Lung (tissue), 12 donors: Measurements from ENCODE around the gene UBAP2. TPM values are rescaled to one million over a fixed set of nuclear protein-coding genes. Genes with fewer than 3 reads are reported as not detected.

Experiments used
- ATAC-seq: fragments of 200-7000 bp; cut with Tn5 transposase; one replicate; pipeline ENCODE4 v1.9.1; 2020; ENCODE audit warnings: moderate number of reproducible peaks; ENCODE audit not compliant: insufficient read depth, low FRiP score
- DNase-seq, 3 donors: peaks; one replicate each; pipeline ENCODE4 v3.0.0-alpha.2; 2013 to 2017
- H3K27ac ChIP-seq, 2 donors: one replicate each; pipeline ENCODE4 v1.5.1; 2013; ENCODE audit warnings: mild to moderate bottlenecking in 2 of 2, moderate library complexity in 2 of 2, control low read depth in 1 of 2, inconsistent platforms in 1 of 2, low read depth in 1 of 2, low read length in 1 of 2
- H3K27me3 ChIP-seq, 3 donors: one replicate each; pipeline ENCODE4 v1.5.1; 2013; ENCODE audit warnings: low read length in 2 of 3; ENCODE audit not compliant: control insufficient read depth in 3 of 3, insufficient read depth in 3 of 3
- H3K36me3 ChIP-seq, 4 donors: one replicate each; pipeline ENCODE4 v1.5.1; 2013; ENCODE audit warnings: low read length in 4 of 4, mild to moderate bottlenecking in 1 of 4, moderate library complexity in 1 of 4; ENCODE audit not compliant: control insufficient read depth in 4 of 4, insufficient read depth in 4 of 4
- H3K4me1 ChIP-seq, 5 donors: one replicate each; pipeline ENCODE4 v1.5.1; 2013; ENCODE audit warnings: low read length in 5 of 5, mild to moderate bottlenecking in 2 of 5, moderate library complexity in 1 of 5; ENCODE audit not compliant: control insufficient read depth in 5 of 5, insufficient read depth in 5 of 5
- H3K4me3 ChIP-seq: one replicate; pipeline ENCODE4 v1.5.1; 2013; ENCODE audit warnings: mild to moderate bottlenecking, control low read depth, moderate library complexity
- H3K9ac ChIP-seq, 2 donors: one replicate each; pipeline ENCODE4 v1.5.1; 2013; ENCODE audit warnings: low read length in 2 of 2, control low read depth in 1 of 2; ENCODE audit not compliant: insufficient read depth in 1 of 2
- H3K9me3 ChIP-seq, 4 donors: one replicate each; pipeline ENCODE4 v1.5.1; 2013; ENCODE audit warnings: low read length in 3 of 4, mild to moderate bottlenecking in 1 of 4, moderate library complexity in 1 of 4; ENCODE audit not compliant: control insufficient read depth in 4 of 4, insufficient read depth in 3 of 4
- WGBS, 2 donors: extraction: QIAGEN DNeasy Blood & Tissue Kit; methylation state at CpG; one replicate each; pipeline ENCODE4 v1.1.7; 2013; 5-methylcytosine and 5-hydroxymethylcytosine counted together
- polyA plus RNA-seq, 2 donors: library from polyadenylated mRNA; stranded (reverse); fragments of 200-250 nt; gene quantifications; one replicate each; pipeline ENCODE4 v1.2.1, GENCODE V29; 2013
- total RNA-seq, 2 donors: library from RNA; depleted of rRNA in 1 of 2; stranded (reverse); fragments of >200 nt in 1 of 2; gene quantifications; one replicate each; pipeline ENCODE4 v1.2.1, GENCODE V29; 2014 to 2021
- TF ChIP-seq, protein P1 (sequence below): IDR thresholded peaks from 2 replicates; pipeline ENCODE4 v1.5.1; 2012; ENCODE audit warnings: mild to moderate bottlenecking; ENCODE audit errors: control extremely low read depth, extremely low read depth
- donor health status: control.
- donor health status: control.
- donor health status: Bipolar disorder and iron deficiency.
- donor health status: healthy.
- donor health status: DM: yes; HTN: yes; CAD: no.

UBAP2 gene
- total and polyA plus RNA-seq, 4 donors, result 12.6 to 45.4 (median 21.3) TPM

DNA sequence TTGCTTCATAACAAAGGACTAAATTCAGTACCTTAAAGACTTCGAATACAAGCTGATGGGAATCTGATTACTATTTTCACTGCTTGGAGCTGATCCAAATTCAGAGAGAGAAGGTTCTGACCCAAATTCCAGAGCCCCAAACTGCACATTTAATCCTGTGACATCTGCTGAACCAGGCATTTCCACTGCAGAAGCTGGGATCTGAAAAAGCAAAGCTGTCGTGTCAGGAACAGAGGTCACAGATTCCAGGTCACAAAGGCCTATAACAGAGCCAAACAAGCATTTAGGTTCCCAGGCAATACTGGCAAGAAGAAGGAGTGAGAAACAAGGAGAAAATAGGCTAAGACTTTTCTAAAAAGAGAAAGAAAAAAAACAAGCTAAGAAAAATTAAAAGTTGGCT lies 105.3 kb downstream of the UBAP2 start:
- peaks cover 17 to 34% (median 26%) of the 10 kb centered on the region in 4 donors for H3K36me3 ChIP-seq
- no peaks in the 10 kb centered on the region for H3K27me3 ChIP-seq
- DNase-seq (peak in 1 of 3 donors; percentile 29), ATAC-seq (no peak)
- H3K4me3 ChIP-seq, result no peak overlapping the region
- peaks cover 0 to 7% (median 0%) of the 10 kb centered on the region in 5 donors for H3K4me1 ChIP-seq
- WGBS, 2 donors, result 79 to 87% methylated on average over 2 of the region's 2 CpGs
- no peaks in the 10 kb centered on the region for H3K9me3 ChIP-seq
- H3K27ac ChIP-seq, result no peak overlapping the region
- no peak overlapping the region for H3K9ac ChIP-seq
- TF ChIP-seq, protein P1, sequence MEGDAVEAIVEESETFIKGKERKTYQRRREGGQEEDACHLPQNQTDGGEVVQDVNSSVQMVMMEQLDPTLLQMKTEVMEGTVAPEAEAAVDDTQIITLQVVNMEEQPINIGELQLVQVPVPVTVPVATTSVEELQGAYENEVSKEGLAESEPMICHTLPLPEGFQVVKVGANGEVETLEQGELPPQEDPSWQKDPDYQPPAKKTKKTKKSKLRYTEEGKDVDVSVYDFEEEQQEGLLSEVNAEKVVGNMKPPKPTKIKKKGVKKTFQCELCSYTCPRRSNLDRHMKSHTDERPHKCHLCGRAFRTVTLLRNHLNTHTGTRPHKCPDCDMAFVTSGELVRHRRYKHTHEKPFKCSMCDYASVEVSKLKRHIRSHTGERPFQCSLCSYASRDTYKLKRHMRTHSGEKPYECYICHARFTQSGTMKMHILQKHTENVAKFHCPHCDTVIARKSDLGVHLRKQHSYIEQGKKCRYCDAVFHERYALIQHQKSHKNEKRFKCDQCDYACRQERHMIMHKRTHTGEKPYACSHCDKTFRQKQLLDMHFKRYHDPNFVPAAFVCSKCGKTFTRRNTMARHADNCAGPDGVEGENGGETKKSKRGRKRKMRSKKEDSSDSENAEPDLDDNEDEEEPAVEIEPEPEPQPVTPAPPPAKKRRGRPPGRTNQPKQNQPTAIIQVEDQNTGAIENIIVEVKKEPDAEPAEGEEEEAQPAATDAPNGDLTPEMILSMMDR, result no peak

DNA sequence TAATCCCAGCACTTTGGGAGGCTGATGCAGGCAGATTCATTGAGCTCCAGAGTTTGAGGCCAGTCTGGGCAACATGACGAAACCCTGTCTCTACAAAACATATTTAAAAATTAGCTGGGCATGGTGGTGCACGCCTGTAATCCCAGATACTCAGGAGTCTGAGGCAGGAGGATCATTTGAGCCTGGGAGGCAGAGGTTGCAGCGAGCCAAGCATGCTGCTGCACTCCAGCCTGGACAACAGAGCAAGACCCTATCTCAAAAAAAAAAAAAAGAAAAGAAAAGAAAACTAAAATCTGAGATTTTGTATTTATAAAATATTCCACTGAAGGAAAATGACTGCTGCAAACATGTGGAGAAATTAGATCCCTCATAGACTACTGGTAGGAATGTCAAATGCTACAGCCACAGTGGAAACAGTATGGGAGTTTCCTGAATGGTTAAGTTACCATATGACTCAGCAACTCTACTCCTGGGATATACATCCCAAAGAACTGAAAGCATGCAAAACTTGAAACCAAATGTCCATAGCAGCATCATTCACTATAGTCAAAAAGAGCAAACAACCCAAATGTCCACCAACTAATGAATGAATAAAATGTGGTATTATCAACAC lies 106.1 kb downstream of the UBAP2 start:
- Histone ChIP-seq H3K4me3 (no peak overlapping the region), H3K4me1 (peaks cover 0 to 7% (median 0%) of the 10 kb centered on the region in 5 donors), H3K27ac (no peak overlapping the region), H3K27me3 (no peaks in the 10 kb centered on the region), H3K36me3 (peaks cover 16 to 33% (median 31%) of the 10 kb centered on the region in 4 donors), H3K9ac (no peak overlapping the region), H3K9me3 (no peaks in the 10 kb centered on the region)
- no peak for ATAC-seq
- 99% methylated on average over 3 of the region's 3 CpGs for WGBS, 2 donors
- TF ChIP-seq, protein P1, result no peak
- DNase-seq, result no peak

DNA sequence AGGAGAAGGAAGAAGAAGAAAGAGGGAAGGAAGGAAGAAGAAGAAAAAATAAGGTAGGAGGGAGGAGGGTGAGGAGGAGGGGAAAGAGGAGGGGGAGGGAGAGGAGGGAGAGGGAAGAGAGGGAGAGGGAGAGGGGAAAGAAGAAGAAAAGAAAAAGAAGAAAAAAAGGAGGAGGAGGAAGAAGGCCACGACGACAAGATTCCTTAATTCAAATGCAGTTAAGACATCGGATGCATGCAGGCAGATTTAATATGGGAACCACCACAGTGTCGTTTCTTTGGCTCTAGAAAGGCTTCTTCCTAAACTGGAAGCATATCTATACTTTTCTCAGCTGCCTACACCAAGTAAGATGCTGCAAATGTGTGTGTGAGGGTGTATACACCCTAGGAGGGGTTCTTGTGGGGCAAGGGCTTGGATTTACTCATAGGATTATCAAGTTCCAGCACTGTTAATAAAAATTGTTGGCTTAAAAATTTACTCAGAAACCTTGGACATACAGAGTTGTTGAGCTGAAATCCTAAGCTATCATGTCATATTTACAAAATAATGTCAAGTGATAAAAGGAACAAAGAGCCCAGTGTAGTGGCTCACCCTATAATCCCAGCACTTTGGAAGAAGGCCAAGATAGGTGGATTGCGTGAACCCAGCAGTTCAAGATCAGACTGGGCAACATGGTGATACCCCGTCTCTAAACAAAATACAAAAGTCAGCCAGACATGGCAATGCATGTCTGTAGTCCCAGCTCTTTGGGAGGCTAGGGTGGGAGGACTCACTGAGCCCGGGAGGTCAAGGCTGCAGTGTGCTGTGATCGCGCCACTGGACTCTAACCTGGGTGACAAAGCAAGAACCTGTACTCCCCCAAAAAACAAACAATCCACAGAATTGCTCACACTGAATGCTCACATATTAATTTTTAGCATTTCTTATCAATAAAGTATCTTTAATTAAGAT lies 108.5 kb downstream of the UBAP2 start:
- Histone ChIP-seq H3K36me3 (peaks cover 21 to 46% (median 33%) of the 10 kb centered on the region in 4 donors), H3K9me3 (no peaks in the 10 kb centered on the region), H3K4me1 (peaks cover 0 to 1% (median 0%) of the 10 kb centered on the region in 5 donors), H3K4me3 (no peak overlapping the region), H3K27me3 (no peaks in the 10 kb centered on the region), H3K9ac (no peak overlapping the region), H3K27ac (no peak overlapping the region)
- 77 to 88% methylated on average over 9 of the region's 9 CpGs for WGBS, 2 donors
- TF ChIP-seq, protein P1, result no peak
- no peak for ATAC-seq
- DNase-seq, result no peak
